HCT116 (cell line): ENCODE data around the gene CACNA2D3.

Experiments used
- ATF3 ChIP-seq: IDR thresholded peaks from 2 replicates; pipeline ENCODE4 v1.6.1; 2012
- CTCF ChIP-seq, 3 experiments: fragments of 200-600 bp in 1 of 3; sonication (generic) in 1 of 3; IDR thresholded peaks in 2 of 3; conservative IDR thresholded peaks in 1 of 3; 2 replicates each; pipeline ENCODE4 v1.5.1; 2012 to 2017; ENCODE audit warnings: low read depth in 2 of 3, low read length in 2 of 3, antibody characterized with exemption in 1 of 3, borderline replicate concordance in 1 of 3, control low read depth in 1 of 3, mild to moderate bottlenecking in 1 of 3, mixed read lengths in 1 of 3, mixed run types in 1 of 3, moderate library complexity in 1 of 3; ENCODE audit not compliant: insufficient read depth in 1 of 3
- EZH2phosphoT487 ChIP-seq: fragments of 200-600 bp; IDR thresholded peaks from 2 replicates; pipeline ENCODE4 v1.6.1; 2018; ENCODE audit warnings: antibody characterized with exemption, borderline replicate concordance
- SIN3A ChIP-seq: IDR thresholded peaks from 2 replicates; pipeline ENCODE4 v1.6.1; 2012; ENCODE audit warnings: low read depth
- ZBTB33 ChIP-seq: IDR thresholded peaks from 2 replicates; pipeline ENCODE4 v1.6.1; 2011; ENCODE audit warnings: mild to moderate bottlenecking, low read length, moderate library complexity; ENCODE audit not compliant: insufficient replicate concordance; ENCODE audit errors: extremely low read depth

- no peak for TF ChIP-seq ATF3
- TF ChIP-seq EZH2phosphoT487 = no peak
- TF ChIP-seq CTCF (IDR thresholded peaks at IDR 0.05 in 2 of 3, conservative IDR thresholded peaks at IDR 0.05 in 1 of 3; ENCODE audit: borderline replicate concordance in 1 of 3, insufficient read depth in 1 of 3, low read depth in 2 of 3, low read length in 2 of 3) = no peak
- TF ChIP-seq ZBTB33 = no peak
- no peak for TF ChIP-seq SIN3A
Observed at GRCh38 chr3:55002416-55002930, 880.1 kb downstream of the CACNA2D3 start.
